ENCODE results near the gene ANXA8. TPM values are rescaled to one million over a fixed set of nuclear protein-coding genes. Genes with fewer than 3 reads are reported as not detected.

The ANXA8 gene
- total and polyA plus RNA-seq, 4 donors, result 0.09 to 1.6 (median 1.1) TPM

DNA sequence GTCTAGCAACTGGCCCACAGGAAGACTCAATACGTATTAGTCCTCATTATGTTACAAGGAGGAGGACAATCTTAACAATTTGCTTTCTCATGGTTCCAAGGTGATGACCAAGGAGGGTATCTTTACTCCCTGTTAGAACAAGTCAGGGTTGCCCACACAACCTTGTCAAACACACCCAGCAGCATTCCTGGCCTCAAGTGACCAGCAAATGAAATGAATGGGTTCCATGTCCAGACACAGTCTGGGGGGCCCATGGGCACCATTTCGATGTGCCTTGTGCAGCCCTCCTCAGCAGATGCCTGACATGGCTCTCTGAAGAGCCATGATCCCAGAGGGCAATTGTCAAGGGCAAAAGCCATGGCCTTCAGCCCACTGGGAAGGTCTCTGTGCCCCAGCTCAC lies 40.8 kb downstream of the ANXA8 start:
- H3K9ac ChIP-seq (ENCODE audit: low read depth in 1 of 2, low read length in 2 of 2), result no peak overlapping the region
- TF ChIP-seq, protein P1, sequence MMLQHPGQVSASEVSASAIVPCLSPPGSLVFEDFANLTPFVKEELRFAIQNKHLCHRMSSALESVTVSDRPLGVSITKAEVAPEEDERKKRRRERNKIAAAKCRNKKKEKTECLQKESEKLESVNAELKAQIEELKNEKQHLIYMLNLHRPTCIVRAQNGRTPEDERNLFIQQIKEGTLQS (IDR thresholded peaks at IDR 0.05), result no peak
- TF ChIP-seq, protein P2, sequence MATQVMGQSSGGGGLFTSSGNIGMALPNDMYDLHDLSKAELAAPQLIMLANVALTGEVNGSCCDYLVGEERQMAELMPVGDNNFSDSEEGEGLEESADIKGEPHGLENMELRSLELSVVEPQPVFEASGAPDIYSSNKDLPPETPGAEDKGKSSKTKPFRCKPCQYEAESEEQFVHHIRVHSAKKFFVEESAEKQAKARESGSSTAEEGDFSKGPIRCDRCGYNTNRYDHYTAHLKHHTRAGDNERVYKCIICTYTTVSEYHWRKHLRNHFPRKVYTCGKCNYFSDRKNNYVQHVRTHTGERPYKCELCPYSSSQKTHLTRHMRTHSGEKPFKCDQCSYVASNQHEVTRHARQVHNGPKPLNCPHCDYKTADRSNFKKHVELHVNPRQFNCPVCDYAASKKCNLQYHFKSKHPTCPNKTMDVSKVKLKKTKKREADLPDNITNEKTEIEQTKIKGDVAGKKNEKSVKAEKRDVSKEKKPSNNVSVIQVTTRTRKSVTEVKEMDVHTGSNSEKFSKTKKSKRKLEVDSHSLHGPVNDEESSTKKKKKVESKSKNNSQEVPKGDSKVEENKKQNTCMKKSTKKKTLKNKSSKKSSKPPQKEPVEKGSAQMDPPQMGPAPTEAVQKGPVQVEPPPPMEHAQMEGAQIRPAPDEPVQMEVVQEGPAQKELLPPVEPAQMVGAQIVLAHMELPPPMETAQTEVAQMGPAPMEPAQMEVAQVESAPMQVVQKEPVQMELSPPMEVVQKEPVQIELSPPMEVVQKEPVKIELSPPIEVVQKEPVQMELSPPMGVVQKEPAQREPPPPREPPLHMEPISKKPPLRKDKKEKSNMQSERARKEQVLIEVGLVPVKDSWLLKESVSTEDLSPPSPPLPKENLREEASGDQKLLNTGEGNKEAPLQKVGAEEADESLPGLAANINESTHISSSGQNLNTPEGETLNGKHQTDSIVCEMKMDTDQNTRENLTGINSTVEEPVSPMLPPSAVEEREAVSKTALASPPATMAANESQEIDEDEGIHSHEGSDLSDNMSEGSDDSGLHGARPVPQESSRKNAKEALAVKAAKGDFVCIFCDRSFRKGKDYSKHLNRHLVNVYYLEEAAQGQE (IDR thresholded peaks at IDR 0.05), result no peak
- no peak for TF ChIP-seq HNF4G (IDR thresholded peaks at IDR 0.05)
- WGBS, result 87% methylated on average over 2 of the region's 2 CpGs

DNA sequence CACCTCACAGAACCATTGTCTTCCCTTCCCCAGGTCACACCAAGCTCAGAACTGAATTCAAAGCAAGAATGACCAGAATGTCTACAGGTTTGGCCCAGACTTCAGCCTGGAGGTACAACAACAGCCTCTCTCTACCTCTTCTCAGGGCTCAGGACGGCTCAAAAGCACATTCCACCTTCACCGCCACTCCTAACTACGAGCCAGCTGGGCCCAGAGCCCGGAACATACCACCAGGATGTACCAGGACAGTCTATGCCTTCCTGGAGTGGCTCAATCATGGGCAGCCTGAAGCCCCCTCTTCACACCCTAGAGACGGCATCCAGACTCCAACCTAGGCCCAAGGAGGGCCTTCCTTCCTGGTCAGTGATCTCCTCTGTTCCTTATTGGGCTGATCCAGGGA lies 41.6 kb downstream of the ANXA8 start:
- 94% methylated on average over 5 of the region's 5 CpGs for WGBS
- Histone ChIP-seq H3K9me3 (ENCODE audit: control insufficient read depth in 4 of 4, low read length in 3 of 4) (peaks cover 1 to 6% (median 3%) of the 10 kb centered on the region in 4 donors), H3K27ac (ENCODE audit: low read depth in 1 of 2, low read length in 2 of 2) (no peak overlapping the region), H3K9ac (ENCODE audit: low read depth in 1 of 2, low read length in 2 of 2) (no peak overlapping the region), H3K36me3 (ENCODE audit: control insufficient read depth in 4 of 4, insufficient read depth in 3 of 4, low read depth in 1 of 4, low read length in 3 of 4) (no peaks in the 10 kb centered on the region), H3K4me3 (ENCODE audit: low read depth in 1 of 3, low read length in 3 of 3) (no peak overlapping the region), H3K4me1 (ENCODE audit: control insufficient read depth in 4 of 4, insufficient read depth in 4 of 4, low read length in 3 of 4) (no peaks in the 10 kb centered on the region), H3K27me3 (ENCODE audit: control insufficient read depth in 4 of 4, insufficient read depth in 4 of 4, low read length in 3 of 4) (no peaks in the 10 kb centered on the region)
- no peak for DNase-seq (ENCODE audit: low spot score)
- no peak for TF ChIP-seq RXRA (IDR thresholded peaks at IDR 0.05)
- no peak for TF ChIP-seq HNF4G (IDR thresholded peaks at IDR 0.05)
- TF ChIP-seq NR2F2 (IDR thresholded peaks at IDR 0.05), result no peak
- TF ChIP-seq SP1 (IDR thresholded peaks at IDR 0.05), result no peak
- TF ChIP-seq, protein P3, sequence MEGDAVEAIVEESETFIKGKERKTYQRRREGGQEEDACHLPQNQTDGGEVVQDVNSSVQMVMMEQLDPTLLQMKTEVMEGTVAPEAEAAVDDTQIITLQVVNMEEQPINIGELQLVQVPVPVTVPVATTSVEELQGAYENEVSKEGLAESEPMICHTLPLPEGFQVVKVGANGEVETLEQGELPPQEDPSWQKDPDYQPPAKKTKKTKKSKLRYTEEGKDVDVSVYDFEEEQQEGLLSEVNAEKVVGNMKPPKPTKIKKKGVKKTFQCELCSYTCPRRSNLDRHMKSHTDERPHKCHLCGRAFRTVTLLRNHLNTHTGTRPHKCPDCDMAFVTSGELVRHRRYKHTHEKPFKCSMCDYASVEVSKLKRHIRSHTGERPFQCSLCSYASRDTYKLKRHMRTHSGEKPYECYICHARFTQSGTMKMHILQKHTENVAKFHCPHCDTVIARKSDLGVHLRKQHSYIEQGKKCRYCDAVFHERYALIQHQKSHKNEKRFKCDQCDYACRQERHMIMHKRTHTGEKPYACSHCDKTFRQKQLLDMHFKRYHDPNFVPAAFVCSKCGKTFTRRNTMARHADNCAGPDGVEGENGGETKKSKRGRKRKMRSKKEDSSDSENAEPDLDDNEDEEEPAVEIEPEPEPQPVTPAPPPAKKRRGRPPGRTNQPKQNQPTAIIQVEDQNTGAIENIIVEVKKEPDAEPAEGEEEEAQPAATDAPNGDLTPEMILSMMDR (IDR thresholded peaks at IDR 0.05; ENCODE audit: low read depth, low read length, missing input control), result no peak
- no peak for TF ChIP-seq FOXA2 (IDR thresholded peaks at IDR 0.05)

More for the DNA sequence above, 40.8 kb downstream of the ANXA8 start:
- peaks cover 1 to 6% (median 3%) of the 10 kb centered on the region in 4 donors for H3K9me3 ChIP-seq (ENCODE audit: control insufficient read depth in 4 of 4, low read length in 3 of 4)
- no peaks in the 10 kb centered on the region for H3K4me1 ChIP-seq (ENCODE audit: control insufficient read depth in 4 of 4, insufficient read depth in 4 of 4, low read length in 3 of 4)
- no peaks in the 10 kb centered on the region for H3K27me3 ChIP-seq (ENCODE audit: control insufficient read depth in 4 of 4, insufficient read depth in 4 of 4, low read length in 3 of 4)
- H3K27ac ChIP-seq (ENCODE audit: low read depth in 1 of 2, low read length in 2 of 2), result no peak overlapping the region
- DNase-seq (ENCODE audit: low spot score), result no peak
- no peaks in the 10 kb centered on the region for H3K36me3 ChIP-seq (ENCODE audit: control insufficient read depth in 4 of 4, insufficient read depth in 3 of 4, low read depth in 1 of 4, low read length in 3 of 4)
- no peak overlapping the region for H3K4me3 ChIP-seq (ENCODE audit: low read depth in 1 of 3, low read length in 3 of 3)

DNA sequence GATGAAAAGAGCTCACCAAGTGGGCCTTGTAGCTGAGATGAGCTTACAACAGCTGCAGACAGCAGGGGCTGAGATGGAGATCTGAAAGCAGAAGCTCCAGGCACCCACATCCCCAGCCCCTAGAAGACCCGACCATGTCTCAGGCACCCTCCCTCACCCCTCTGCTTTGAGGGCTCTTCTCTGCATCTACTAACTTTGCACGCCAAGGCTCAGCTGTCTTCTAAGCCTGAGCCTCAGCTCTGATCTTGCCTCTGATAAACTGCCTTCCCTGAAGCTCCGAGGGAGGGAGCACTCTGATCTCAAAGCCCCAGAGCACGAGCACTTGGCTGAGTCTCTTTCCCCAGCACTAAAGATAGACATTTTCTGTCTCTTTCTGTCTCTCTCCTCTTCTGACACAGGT lies 42.0 kb downstream of the ANXA8 start:
- DNase-seq (ENCODE audit: low spot score), result peak; percentile 25
- no peak for TF ChIP-seq TAF1 (conservative IDR thresholded peaks at IDR 0.05)
- TF ChIP-seq RXRA (IDR thresholded peaks at IDR 0.05), result no peak
- no peak for TF ChIP-seq FOXA1 (IDR thresholded peaks at IDR 0.05)
- no peak for TF ChIP-seq HNF4A (conservative IDR thresholded peaks at IDR 0.05)
- no peak for TF ChIP-seq RAD21 (IDR thresholded peaks at IDR 0.05)
- no peak for TF ChIP-seq SP1 (IDR thresholded peaks at IDR 0.05)
- TF ChIP-seq GABPA (IDR thresholded peaks at IDR 0.05 in 1 of 2, conservative IDR thresholded peaks at IDR 0.05 in 1 of 2), result no peak
- no peak for TF ChIP-seq NR2F2 (IDR thresholded peaks at IDR 0.05)
- 80% methylated on average over 4 of the region's 4 CpGs for WGBS

More for the DNA sequence above, 42.0 kb downstream of the ANXA8 start:
- Histone ChIP-seq H3K36me3 (ENCODE audit: control insufficient read depth in 4 of 4, insufficient read depth in 3 of 4, low read depth in 1 of 4, low read length in 3 of 4) (no peaks in the 10 kb centered on the region), H3K4me3 (ENCODE audit: low read depth in 1 of 3, low read length in 3 of 3) (no peak overlapping the region), H3K4me1 (ENCODE audit: control insufficient read depth in 4 of 4, insufficient read depth in 4 of 4, low read length in 3 of 4) (no peaks in the 10 kb centered on the region), H3K27ac (ENCODE audit: low read depth in 1 of 2, low read length in 2 of 2) (no peak overlapping the region), H3K9me3 (ENCODE audit: control insufficient read depth in 4 of 4, low read length in 3 of 4) (peaks cover 1 to 6% (median 3%) of the 10 kb centered on the region in 4 donors), H3K9ac (ENCODE audit: low read depth in 1 of 2, low read length in 2 of 2) (no peak overlapping the region), H3K27me3 (ENCODE audit: control insufficient read depth in 4 of 4, insufficient read depth in 4 of 4, low read length in 3 of 4) (no peaks in the 10 kb centered on the region)
